Memory B cell (primary cell): ENCODE measurements around the gene CERS1.
"Not testable (repeated sequence)": the region's sequence is repeated elsewhere in the genome, so short reads cannot be mapped to it uniquely, and the experiment has no call there.

Source experiments
- ATAC-seq: fragments of 150-1000 bp; cut with Tn5 transposase; 2 replicates; pipeline ENCODE4 v1.10.0; 2021; ENCODE audit warnings: low read depth, mild to moderate bottlenecking, moderate library complexity
- DNase-seq, 2 donors: peaks; one replicate each; pipeline ENCODE4 v3.0.0; 2022; ENCODE audit warnings: low spot score in 2 of 2
- H3K27ac Mint-ChIP-seq: one replicate; pipeline ENCODE4 v1.8.0; 2022; ENCODE audit warnings: mild to moderate bottlenecking, moderate library complexity, mixed read lengths
- H3K27me3 Mint-ChIP-seq: one replicate; pipeline ENCODE4 v1.8.0; 2022; ENCODE audit warnings: mixed read lengths
- H3K36me3 Mint-ChIP-seq: one replicate; pipeline ENCODE4 v1.8.0; 2022; ENCODE audit warnings: mild to moderate bottlenecking, mixed read lengths
- H3K4me1 Mint-ChIP-seq: one replicate; pipeline ENCODE4 v1.8.0; 2022; ENCODE audit warnings: mixed read lengths
- H3K4me3 Mint-ChIP-seq: one replicate; pipeline ENCODE4 v1.8.0; 2022; ENCODE audit warnings: mild to moderate bottlenecking, moderate library complexity, mixed read lengths
- H3K9me3 Mint-ChIP-seq: one replicate; pipeline ENCODE4 v1.8.0; 2022; ENCODE audit warnings: mixed read lengths

CERS1 gene

GRCh38 chr19:18928018-18928805 lies 32.3 kb upstream of the CERS1 start:
- H3K36me3 Mint-ChIP-seq = peaks cover 13% of the 10 kb centered on the region
- H3K4me3 Mint-ChIP-seq = no peak overlapping the region
- ATAC-seq = no peak
- H3K27ac Mint-ChIP-seq = no peak overlapping the region
- H3K9me3 Mint-ChIP-seq = no peaks in the 10 kb centered on the region
- H3K27me3 Mint-ChIP-seq = no peaks in the 10 kb centered on the region
- no peak for DNase-seq
- peaks cover 6% of the 10 kb centered on the region for H3K4me1 Mint-ChIP-seq

- Mint-ChIP-seq H3K36me3 (peaks cover 17% of the 10 kb centered on the region), H3K27ac (no peak overlapping the region), H3K4me1 (peaks cover 5% of the 10 kb centered on the region), H3K4me3 (no peak overlapping the region), H3K9me3 (no peaks in the 10 kb centered on the region), H3K27me3 (no peaks in the 10 kb centered on the region)
- no peak for ATAC-seq
- DNase-seq = no peak
These were observed 28.8 kb upstream of the CERS1 start for GRCh38 chr19:18924684-18925213.

GRCh38 chr19:18922228-18922985 lies 26.4 kb upstream of the CERS1 start:
- no peaks in the 10 kb centered on the region for H3K9me3 Mint-ChIP-seq
- H3K27me3 Mint-ChIP-seq = no peaks in the 10 kb centered on the region
- ATAC-seq (no peak), DNase-seq (no peak)
- peaks cover 9% of the 10 kb centered on the region for H3K4me1 Mint-ChIP-seq
- H3K4me3 Mint-ChIP-seq = no peak overlapping the region
- no peak overlapping the region for H3K27ac Mint-ChIP-seq
- peaks cover 15% of the 10 kb centered on the region for H3K36me3 Mint-ChIP-seq

GRCh38 chr19:18921593-18921992 lies 25.6 kb upstream of the CERS1 start:
- Mint-ChIP-seq H3K36me3 (peaks cover 18% of the 10 kb centered on the region), H3K4me3 (no peak overlapping the region), H3K27ac (no peak overlapping the region), H3K4me1 (peaks cover 13% of the 10 kb centered on the region), H3K9me3 (no peaks in the 10 kb centered on the region), H3K27me3 (no peaks in the 10 kb centered on the region)
- DNase-seq (no peak), ATAC-seq (no peak)

- Mint-ChIP-seq H3K27ac (peak overlapping the region; percentile 88), H3K4me3 (peak overlapping the region; percentile 74), H3K4me1 (peaks cover 15% of the 10 kb centered on the region), H3K36me3 (peaks cover 16% of the 10 kb centered on the region), H3K9me3 (no peaks in the 10 kb centered on the region), H3K27me3 (no peaks in the 10 kb centered on the region)
- DNase-seq (no peak), ATAC-seq (no peak)
These were observed 24.4 kb upstream of the CERS1 start for GRCh38 chr19:18920400-18920799.

GRCh38 chr19:18919900-18920214 lies 23.9 kb upstream of the CERS1 start:
- no peak for DNase-seq
- peak overlapping the region; percentile 74 for H3K4me3 Mint-ChIP-seq
- peaks cover 18% of the 10 kb centered on the region for H3K4me1 Mint-ChIP-seq
- ATAC-seq = no peak
- H3K27ac Mint-ChIP-seq = peak overlapping the region; percentile 88
- H3K9me3 Mint-ChIP-seq = no peaks in the 10 kb centered on the region
- no peaks in the 10 kb centered on the region for H3K27me3 Mint-ChIP-seq
- H3K36me3 Mint-ChIP-seq = peaks cover 16% of the 10 kb centered on the region

GRCh38 chr19:18919086-18919899 lies 23.3 kb upstream of the CERS1 start, which contains the start of the genes COPE and DDX49:
Gene COPE (minus strand): TSS chr19:18919387. CDS start chr19:18919348, 39 bp downstream.
Gene DDX49 (plus strand): TSS chr19:18919715. CDS start chr19:18919742, 27 bp downstream.
- peaks cover 10% of the 10 kb centered on the region for H3K36me3 Mint-ChIP-seq
- peak within 1 kb of the TSS; percentile 74 for H3K4me3 Mint-ChIP-seq
- DNase-seq (peak; percentile 91 to 95), ATAC-seq (peak; percentile 85)
- no peaks in the 10 kb centered on the region for H3K9me3 Mint-ChIP-seq
- H3K4me1 Mint-ChIP-seq = peaks cover 18% of the 10 kb centered on the region
- H3K27me3 Mint-ChIP-seq = no peaks in the 10 kb centered on the region
- peak within 1 kb of the TSS; percentile 88 for H3K27ac Mint-ChIP-seq

- ATAC-seq, H3K27ac Mint-ChIP-seq, H3K9me3 Mint-ChIP-seq, DNase-seq, H3K27me3 Mint-ChIP-seq: not testable (repeated sequence)
- Mint-ChIP-seq H3K36me3 (peaks cover 14% of the 10 kb centered on the region), H3K4me3 (peak overlapping the region; percentile 82), H3K4me1 (peaks cover 25% of the 10 kb centered on the region)
These were observed 21.6 kb upstream of the CERS1 start for GRCh38 chr19:18917593-18917992.

GRCh38 chr19:18915639-18916038 lies 19.7 kb upstream of the CERS1 start:
- Mint-ChIP-seq H3K4me3 (no peak overlapping the region), H3K27me3 (no peaks in the 10 kb centered on the region), H3K9me3 (no peaks in the 10 kb centered on the region), H3K27ac (no peak overlapping the region), H3K4me1 (peaks cover 22% of the 10 kb centered on the region), H3K36me3 (peaks cover 10% of the 10 kb centered on the region)
- ATAC-seq = no peak
- no peak for DNase-seq

GRCh38 chr19:18913466-18913865 lies 17.5 kb upstream of the CERS1 start:
- Mint-ChIP-seq H3K27me3 (no peaks in the 10 kb centered on the region), H3K9me3 (no peaks in the 10 kb centered on the region), H3K36me3 (peaks cover 15% of the 10 kb centered on the region), H3K27ac (no peak overlapping the region), H3K4me1 (peaks cover 19% of the 10 kb centered on the region), H3K4me3 (no peak overlapping the region)
- no peak for ATAC-seq
- DNase-seq = no peak

- ATAC-seq (no peak), DNase-seq (no peak)
- peaks cover 15% of the 10 kb centered on the region for H3K36me3 Mint-ChIP-seq
- H3K27me3 Mint-ChIP-seq = no peaks in the 10 kb centered on the region
- H3K4me3 Mint-ChIP-seq = no peak overlapping the region
- H3K4me1 Mint-ChIP-seq = peaks cover 19% of the 10 kb centered on the region
- H3K9me3 Mint-ChIP-seq = no peaks in the 10 kb centered on the region
- H3K27ac Mint-ChIP-seq = no peak overlapping the region
These were observed 17.0 kb upstream of the CERS1 start for GRCh38 chr19:18912933-18913332.

GRCh38 chr19:18910801-18911436 lies 15.0 kb upstream of the CERS1 start:
- Mint-ChIP-seq H3K27me3 (no peaks in the 10 kb centered on the region), H3K36me3 (peaks cover 15% of the 10 kb centered on the region), H3K4me1 (peaks cover 12% of the 10 kb centered on the region), H3K4me3 (no peak overlapping the region), H3K9me3 (no peaks in the 10 kb centered on the region), H3K27ac (no peak overlapping the region)
- ATAC-seq = no peak
- DNase-seq = no peak

GRCh38 chr19:18910010-18910409 lies 14.1 kb upstream of the CERS1 start:
- ATAC-seq (no peak), DNase-seq (no peak)
- peaks cover 8% of the 10 kb centered on the region for H3K4me1 Mint-ChIP-seq
- H3K27ac Mint-ChIP-seq = no peak overlapping the region
- H3K27me3 Mint-ChIP-seq = no peaks in the 10 kb centered on the region
- H3K4me3 Mint-ChIP-seq = no peak overlapping the region
- peaks cover 20% of the 10 kb centered on the region for H3K36me3 Mint-ChIP-seq
- no peaks in the 10 kb centered on the region for H3K9me3 Mint-ChIP-seq
